Measurements from ENCODE around the gene KCNQ1. TPM values are rescaled to one million over a fixed set of nuclear protein-coding genes. Genes with fewer than 3 reads are reported as not detected.

The KCNQ1 gene
- total RNA-seq, 1 experiment from 2014 or later = 2.3 TPM

DNA sequence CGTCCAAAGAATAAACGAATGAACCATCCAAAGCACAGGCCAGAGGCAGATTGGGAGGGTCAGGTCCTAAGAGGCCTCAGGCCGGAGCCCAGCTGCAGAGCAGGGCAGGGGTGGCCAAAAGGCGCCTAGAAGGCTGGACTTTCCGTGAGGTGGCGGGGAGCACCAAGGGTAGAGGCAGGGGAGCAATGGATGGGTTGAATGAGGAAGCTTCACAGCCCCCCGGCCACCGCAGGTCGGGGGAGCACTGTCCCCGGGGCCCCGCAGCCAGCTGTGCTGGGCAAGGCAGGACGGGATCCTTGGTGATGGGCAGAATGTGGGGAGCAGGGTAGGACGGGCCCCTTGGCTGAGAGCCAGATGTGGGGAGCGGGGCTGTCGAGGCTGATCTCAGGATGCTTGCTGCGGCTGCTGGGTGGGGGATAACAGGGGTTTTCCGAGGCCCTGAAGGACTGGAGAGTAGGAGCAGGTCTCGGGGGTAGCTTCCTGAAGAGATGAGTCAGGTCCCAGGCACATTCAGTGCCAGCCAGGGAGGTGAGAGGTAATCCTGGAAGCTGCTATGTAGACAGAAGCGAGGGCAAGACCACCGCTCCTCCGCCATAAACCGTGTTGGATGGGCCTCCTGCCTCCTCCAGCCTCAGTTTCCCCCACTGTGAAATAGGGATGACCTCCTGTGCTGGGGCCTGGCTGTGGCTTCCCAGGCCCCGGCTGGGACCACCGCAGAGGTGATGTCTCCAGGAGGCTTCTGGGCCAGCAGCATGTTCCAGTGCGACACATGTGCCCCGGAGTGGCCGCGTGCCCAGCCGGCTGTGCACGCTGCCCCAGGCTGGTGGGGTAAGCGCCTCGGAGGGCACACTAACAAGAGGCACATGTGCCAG is 289.6 kb downstream of the KCNQ1 start:
- Mint-ChIP-seq H3K4me1 (peaks cover 0 to 11% of the 10 kb centered on the region in 2 experiments; a peak in 2 of 4 replicates), H3K27ac (no peak overlapping the region), H3K9me3 (no peaks in the 10 kb centered on the region), H3K36me3 (ENCODE audit: insufficient read depth in 1 of 3, low read depth in 3 of 3) (no peaks in the 10 kb centered on the region; a peak in 1 of 7 replicates), H3K4me3 (no peak overlapping the region), H3K27me3 (ENCODE audit: low read depth) (peaks cover 89% of the 10 kb centered on the region)
- Histone ChIP-seq H4K5ac (ENCODE audit: insufficient read length, low read depth, low read length) (no peak overlapping the region), H3T11ph (ENCODE audit: low read length) (no peak overlapping the region), H3K23ac (ENCODE audit: insufficient read length, low read depth, low read length) (no peak overlapping the region), H2AFZ (ENCODE audit: low read length) (no peak overlapping the region), H2BK120ac (ENCODE audit: low read depth, low read length, poor library complexity, severe bottlenecking) (no peak overlapping the region), H4K20me1 (ENCODE audit: control insufficient read depth, insufficient read depth, insufficient read length) (no peaks in the 10 kb centered on the region), H3K9me3 (ENCODE audit: control insufficient read depth, low read depth, low read length) (no peaks in the 10 kb centered on the region), H4K91ac (ENCODE audit: insufficient read length, low read depth, low read length) (no peak overlapping the region), H2BK5ac (ENCODE audit: insufficient read length, low read length) (no peak overlapping the region), H3K56ac (ENCODE audit: insufficient read length, low read depth, low read length) (no peak overlapping the region), H3K23me2 (ENCODE audit: insufficient read length, low read depth, low read length, poor library complexity, severe bottlenecking) (no peaks in the 10 kb centered on the region), H3K18ac (ENCODE audit: insufficient read length, low read depth, low read length) (no peak overlapping the region), H3K27me3 (ENCODE audit: insufficient read depth, low read length) (no peaks in the 10 kb centered on the region; the same call in 1 of the 2 replicates), H3K79me2 (ENCODE audit: insufficient read depth, low read length) (no peaks in the 10 kb centered on the region), H3K79me1 (ENCODE audit: insufficient read depth, low read depth, low read length, poor library complexity, severe bottlenecking) (no peaks in the 10 kb centered on the region), H3K9ac (ENCODE audit: extremely low read depth, insufficient read length, low read length) (no peak overlapping the region), H2BK15ac (ENCODE audit: low read depth, low read length) (no peak overlapping the region), H3K4me2 (ENCODE audit: insufficient read depth, insufficient read length, low read length) (no peak overlapping the region), H2BK20ac (ENCODE audit: low read depth, low read length, poor library complexity, severe bottlenecking) (no peak overlapping the region), H3K14ac (ENCODE audit: insufficient read depth, low read length) (no peak overlapping the region), H4K8ac (replicated peaks; ENCODE audit: insufficient read length, low read depth, low read length) (no peak overlapping the region), H3K4ac (ENCODE audit: low read depth, low read length) (no peak overlapping the region), H3K4me1 (ENCODE audit: insufficient read depth, low read length) (no peaks in the 10 kb centered on the region), H3K27ac (ENCODE audit: insufficient read length, low read depth, low read length) (no peak overlapping the region), H2BK12ac (ENCODE audit: insufficient read length, low read depth, low read length) (no peak overlapping the region), H2AK5ac (ENCODE audit: insufficient read length, low read length) (no peak overlapping the region)
- TF ChIP-seq, protein P1, sequence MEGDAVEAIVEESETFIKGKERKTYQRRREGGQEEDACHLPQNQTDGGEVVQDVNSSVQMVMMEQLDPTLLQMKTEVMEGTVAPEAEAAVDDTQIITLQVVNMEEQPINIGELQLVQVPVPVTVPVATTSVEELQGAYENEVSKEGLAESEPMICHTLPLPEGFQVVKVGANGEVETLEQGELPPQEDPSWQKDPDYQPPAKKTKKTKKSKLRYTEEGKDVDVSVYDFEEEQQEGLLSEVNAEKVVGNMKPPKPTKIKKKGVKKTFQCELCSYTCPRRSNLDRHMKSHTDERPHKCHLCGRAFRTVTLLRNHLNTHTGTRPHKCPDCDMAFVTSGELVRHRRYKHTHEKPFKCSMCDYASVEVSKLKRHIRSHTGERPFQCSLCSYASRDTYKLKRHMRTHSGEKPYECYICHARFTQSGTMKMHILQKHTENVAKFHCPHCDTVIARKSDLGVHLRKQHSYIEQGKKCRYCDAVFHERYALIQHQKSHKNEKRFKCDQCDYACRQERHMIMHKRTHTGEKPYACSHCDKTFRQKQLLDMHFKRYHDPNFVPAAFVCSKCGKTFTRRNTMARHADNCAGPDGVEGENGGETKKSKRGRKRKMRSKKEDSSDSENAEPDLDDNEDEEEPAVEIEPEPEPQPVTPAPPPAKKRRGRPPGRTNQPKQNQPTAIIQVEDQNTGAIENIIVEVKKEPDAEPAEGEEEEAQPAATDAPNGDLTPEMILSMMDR (conservative IDR thresholded peaks at IDR 0.05) = no peak
- WGBS (ENCODE audit: extremely low coverage, insufficient read length, low lambda C conversion rate) = no CpG with 5 or more reads among the region's 32 CpGs
- no peak for DNase-seq

Data from H9 (cell line).